WTC11 (cell line): ENCODE measurements around the gene TMEM151B. TPM values are rescaled to one million over a fixed set of nuclear protein-coding genes. Genes with fewer than 3 reads are reported as not detected.

Experiments used
- ATAC-seq: fragments of 200-7000 bp; cut with Tn5 transposase; 2 replicates; pipeline ENCODE4 v1.10.0; 2021; ENCODE audit warnings: mild to moderate bottlenecking, moderate library complexity
- CTCF ChIA-PET: fragments of 300-600 bp; sonication (Branson Sonifier 250); formaldehyde crosslinking; loops from one replicate; lab custom pipeline; 2021; ENCODE audit warnings: antibody characterized with exemption; lab: Charles Lee
- POLR2A ChIA-PET: fragments of 350-600 bp; sonication (Branson Sonifier 250); formaldehyde crosslinking; loops from one replicate; lab custom pipeline; 2021; ENCODE audit warnings: antibody characterized with exemption; lab: Charles Lee
- DNase-seq: peaks from one replicate; pipeline ENCODE4 v3.0.0; 2021; ENCODE audit warnings: low spot score
- H3K27ac Mint-ChIP-seq: 2 replicates; pipeline ENCODE4 v1.8.0; 2021; ENCODE audit warnings: mixed read lengths
- H3K27me3 Mint-ChIP-seq: 2 replicates; pipeline ENCODE4 v1.8.0; 2021; ENCODE audit warnings: low read depth, mild to moderate bottlenecking, moderate library complexity, mixed read lengths
- H3K36me3 Mint-ChIP-seq: 2 replicates; pipeline ENCODE4 v1.8.0; 2021; ENCODE audit warnings: mixed read lengths
- H3K4me1 Mint-ChIP-seq: 2 replicates; pipeline ENCODE4 v1.8.0; 2022; ENCODE audit warnings: mixed read lengths
- H3K4me3 Mint-ChIP-seq: 2 replicates; pipeline ENCODE4 v1.8.0; 2021; ENCODE audit warnings: mild to moderate bottlenecking, moderate library complexity, mixed read lengths
- H3K9me3 Mint-ChIP-seq: 2 replicates; pipeline ENCODE4 v1.8.0; 2021; ENCODE audit warnings: mixed read lengths
- CBFB ChIP-seq: sonication (generic); formaldehyde crosslinking; IDR thresholded peaks from 2 replicates; pipeline ENCODE4 v1.8.1; 2022; ENCODE audit warnings: mild to moderate bottlenecking, low read depth, missing genetic modification reagents
- CDX4 ChIP-seq: fragments of 250-450 bp; sonication (Bioruptor Pico); IDR thresholded peaks from 2 replicates; pipeline ENCODE4 v1.9.0; 2021; ENCODE audit warnings: moderate library complexity, mild to moderate bottlenecking, inconsistent platforms, borderline replicate concordance
- ERG ChIP-seq: fragments of 250-450 bp; sonication (Bioruptor Pico); IDR thresholded peaks from 2 replicates; pipeline ENCODE4 v1.8.0; 2021; ENCODE audit warnings: mild to moderate bottlenecking
- FOXJ3 ChIP-seq: sonication (generic); formaldehyde crosslinking; IDR thresholded peaks from 2 replicates; pipeline ENCODE4 v1.9.0; 2021; ENCODE audit warnings: missing genetic modification reagents, mild to moderate bottlenecking, borderline replicate concordance
- GTF2I ChIP-seq: fragments of 250-450 bp; sonication (Bioruptor Pico); conservative IDR thresholded peaks from 2 replicates; pipeline ENCODE4 v1.4.0; 2021; ENCODE audit warnings: mild to moderate bottlenecking
- JUN ChIP-seq: sonication (generic); formaldehyde crosslinking; IDR thresholded peaks from 2 replicates; pipeline ENCODE4 v1.8.0; 2023; ENCODE audit warnings: mild to moderate bottlenecking, missing genetic modification reagents
- KAT7 ChIP-seq: sonication (generic); formaldehyde crosslinking; IDR thresholded peaks from 2 replicates; pipeline ENCODE4 v1.8.1; 2023; ENCODE audit warnings: missing genetic modification reagents, mild to moderate bottlenecking, borderline replicate concordance
- MXD4 ChIP-seq: fragments of 250-450 bp; sonication (Bioruptor Pico); IDR thresholded peaks from 2 replicates; pipeline ENCODE4 v1.8.0; 2021; ENCODE audit warnings: mild to moderate bottlenecking, moderate library complexity, borderline replicate concordance
- NR2C2 ChIP-seq: sonication (generic); formaldehyde crosslinking; IDR thresholded peaks from 2 replicates; pipeline ENCODE4 v1.8.0; 2022; ENCODE audit warnings: mild to moderate bottlenecking, missing genetic modification reagents
- PRRX2 ChIP-seq: fragments of 250-450 bp; sonication (Bioruptor Pico); IDR thresholded peaks from 2 replicates; pipeline ENCODE4 v1.8.0; 2021; ENCODE audit warnings: mild to moderate bottlenecking
- TP53 ChIP-seq: sonication (generic); formaldehyde crosslinking; IDR thresholded peaks from 2 replicates; pipeline ENCODE4 v1.8.1; 2023; ENCODE audit warnings: mild to moderate bottlenecking, missing genetic modification reagents
- USF1 ChIP-seq: sonication (generic); formaldehyde crosslinking; IDR thresholded peaks from 2 replicates; pipeline ENCODE4 v1.8.0; 2022; ENCODE audit warnings: mild to moderate bottlenecking, missing genetic modification reagents
- ZBTB21 ChIP-seq: sonication (generic); formaldehyde crosslinking; IDR thresholded peaks from 2 replicates; pipeline ENCODE4 v1.8.1; 2023; ENCODE audit warnings: mild to moderate bottlenecking, missing genetic modification reagents, borderline replicate concordance
- ZBTB43 ChIP-seq: sonication (generic); formaldehyde crosslinking; IDR thresholded peaks from 2 replicates; pipeline ENCODE4 v1.8.1; 2023; ENCODE audit warnings: mild to moderate bottlenecking, missing genetic modification reagents
- ZNF121 ChIP-seq: sonication (generic); formaldehyde crosslinking; IDR thresholded peaks from 2 replicates; pipeline ENCODE4 v1.8.0; 2023; ENCODE audit warnings: missing genetic modification reagents
- ZNF263 ChIP-seq: sonication (generic); formaldehyde crosslinking; IDR thresholded peaks from 2 replicates; pipeline ENCODE4 v1.8.1; 2022; ENCODE audit warnings: low read depth, mild to moderate bottlenecking, moderate library complexity, missing genetic modification reagents
- ZNF423 ChIP-seq: fragments of 250-450 bp; sonication (Bioruptor Pico); IDR thresholded peaks from 2 replicates; pipeline ENCODE4 v2.1.2; 2022; ENCODE audit warnings: mild to moderate bottlenecking, moderate library complexity
- total RNA-seq: library from RNA; stranded (reverse); gene quantifications from 3 replicates; pipeline ENCODE4 v1.2.3, GENCODE V29; 2021
- TF ChIP-seq, protein P1 (sequence below): sonication (generic); formaldehyde crosslinking; IDR thresholded peaks from 2 replicates; pipeline ENCODE4 v1.8.1; 2023; ENCODE audit warnings: mild to moderate bottlenecking, missing genetic modification reagents
- TF ChIP-seq, protein P2 (sequence below): fragments of 250-450 bp; sonication (Bioruptor Pico); IDR thresholded peaks from 2 replicates; pipeline ENCODE4 v1.9.0; 2021; ENCODE audit warnings: mild to moderate bottlenecking, borderline replicate concordance
- TF ChIP-seq, protein P3 (sequence below): sonication (generic); formaldehyde crosslinking; IDR thresholded peaks from 2 replicates; pipeline ENCODE4 v1.8.1; 2022; ENCODE audit warnings: mild to moderate bottlenecking, missing genetic modification reagents, moderate library complexity, borderline replicate concordance

TMEM151B gene
- total RNA-seq, 1 experiment from 2014 or later, result 5.5 TPM

- TF ChIP-seq ZNF423 (CRISPR knock-in tag), result no peak
- TF ChIP-seq ZBTB21 (CRISPR knock-in tag), result no peak
- no peak for TF ChIP-seq USF1
- TF ChIP-seq KAT7 (CRISPR knock-in tag), result no peak
- TF ChIP-seq JUN (CRISPR knock-in tag), result no peak
- TF ChIP-seq MXD4 (CRISPR knock-in tag), result no peak
- no peak for TF ChIP-seq CDX4 (CRISPR knock-in tag)
- no peak for TF ChIP-seq ZBTB43 (CRISPR knock-in tag)
- TF ChIP-seq TP53, result no peak
- TF ChIP-seq, protein P1, sequence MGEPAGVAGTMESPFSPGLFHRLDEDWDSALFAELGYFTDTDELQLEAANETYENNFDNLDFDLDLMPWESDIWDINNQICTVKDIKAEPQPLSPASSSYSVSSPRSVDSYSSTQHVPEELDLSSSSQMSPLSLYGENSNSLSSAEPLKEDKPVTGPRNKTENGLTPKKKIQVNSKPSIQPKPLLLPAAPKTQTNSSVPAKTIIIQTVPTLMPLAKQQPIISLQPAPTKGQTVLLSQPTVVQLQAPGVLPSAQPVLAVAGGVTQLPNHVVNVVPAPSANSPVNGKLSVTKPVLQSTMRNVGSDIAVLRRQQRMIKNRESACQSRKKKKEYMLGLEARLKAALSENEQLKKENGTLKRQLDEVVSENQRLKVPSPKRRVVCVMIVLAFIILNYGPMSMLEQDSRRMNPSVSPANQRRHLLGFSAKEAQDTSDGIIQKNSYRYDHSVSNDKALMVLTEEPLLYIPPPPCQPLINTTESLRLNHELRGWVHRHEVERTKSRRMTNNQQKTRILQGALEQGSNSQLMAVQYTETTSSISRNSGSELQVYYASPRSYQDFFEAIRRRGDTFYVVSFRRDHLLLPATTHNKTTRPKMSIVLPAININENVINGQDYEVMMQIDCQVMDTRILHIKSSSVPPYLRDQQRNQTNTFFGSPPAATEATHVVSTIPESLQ (CRISPR knock-in tag), result no peak
- TF ChIP-seq PRRX2, result no peak
Observed at GRCh38 chr6:44278774-44279697, 8.8 kb downstream of the TMEM151B start (continued).

GRCh38 chr6:44284121-44284520 lies 13.9 kb downstream of the TMEM151B start:
- no peak for DNase-seq
- no peaks in the 10 kb centered on the region for H3K9me3 Mint-ChIP-seq
- no peaks in the 10 kb centered on the region for H3K36me3 Mint-ChIP-seq
- no peaks in the 10 kb centered on the region for H3K4me1 Mint-ChIP-seq
- POLR2A ChIA-PET, result no interaction called here
- peaks cover 60% of the 10 kb centered on the region for H3K27me3 Mint-ChIP-seq
- H3K4me3 Mint-ChIP-seq, result no peak overlapping the region
- H3K27ac Mint-ChIP-seq, result no peak overlapping the region
- no peak for ATAC-seq
- CTCF ChIA-PET, result interaction anchor here (1.0 to 1.5 kb wide), 4 partner anchors 14 to 29 kb away, joined by 3 to 4 read pairs (median 3); partner anchors contain the start of genes AARS2 and TMEM151B
- TF ChIP-seq CBFB (CRISPR knock-in tag) (no peak), GTF2I (CRISPR knock-in tag) (no peak), NR2C2 (CRISPR knock-in tag) (no peak), ZNF121 (CRISPR knock-in tag) (no peak), ZNF263 (CRISPR knock-in tag) (no peak), FOXJ3 (CRISPR knock-in tag) (no peak), ERG (no peak), ZBTB43 (CRISPR knock-in tag) (no peak)
- TF ChIP-seq, protein P2, sequence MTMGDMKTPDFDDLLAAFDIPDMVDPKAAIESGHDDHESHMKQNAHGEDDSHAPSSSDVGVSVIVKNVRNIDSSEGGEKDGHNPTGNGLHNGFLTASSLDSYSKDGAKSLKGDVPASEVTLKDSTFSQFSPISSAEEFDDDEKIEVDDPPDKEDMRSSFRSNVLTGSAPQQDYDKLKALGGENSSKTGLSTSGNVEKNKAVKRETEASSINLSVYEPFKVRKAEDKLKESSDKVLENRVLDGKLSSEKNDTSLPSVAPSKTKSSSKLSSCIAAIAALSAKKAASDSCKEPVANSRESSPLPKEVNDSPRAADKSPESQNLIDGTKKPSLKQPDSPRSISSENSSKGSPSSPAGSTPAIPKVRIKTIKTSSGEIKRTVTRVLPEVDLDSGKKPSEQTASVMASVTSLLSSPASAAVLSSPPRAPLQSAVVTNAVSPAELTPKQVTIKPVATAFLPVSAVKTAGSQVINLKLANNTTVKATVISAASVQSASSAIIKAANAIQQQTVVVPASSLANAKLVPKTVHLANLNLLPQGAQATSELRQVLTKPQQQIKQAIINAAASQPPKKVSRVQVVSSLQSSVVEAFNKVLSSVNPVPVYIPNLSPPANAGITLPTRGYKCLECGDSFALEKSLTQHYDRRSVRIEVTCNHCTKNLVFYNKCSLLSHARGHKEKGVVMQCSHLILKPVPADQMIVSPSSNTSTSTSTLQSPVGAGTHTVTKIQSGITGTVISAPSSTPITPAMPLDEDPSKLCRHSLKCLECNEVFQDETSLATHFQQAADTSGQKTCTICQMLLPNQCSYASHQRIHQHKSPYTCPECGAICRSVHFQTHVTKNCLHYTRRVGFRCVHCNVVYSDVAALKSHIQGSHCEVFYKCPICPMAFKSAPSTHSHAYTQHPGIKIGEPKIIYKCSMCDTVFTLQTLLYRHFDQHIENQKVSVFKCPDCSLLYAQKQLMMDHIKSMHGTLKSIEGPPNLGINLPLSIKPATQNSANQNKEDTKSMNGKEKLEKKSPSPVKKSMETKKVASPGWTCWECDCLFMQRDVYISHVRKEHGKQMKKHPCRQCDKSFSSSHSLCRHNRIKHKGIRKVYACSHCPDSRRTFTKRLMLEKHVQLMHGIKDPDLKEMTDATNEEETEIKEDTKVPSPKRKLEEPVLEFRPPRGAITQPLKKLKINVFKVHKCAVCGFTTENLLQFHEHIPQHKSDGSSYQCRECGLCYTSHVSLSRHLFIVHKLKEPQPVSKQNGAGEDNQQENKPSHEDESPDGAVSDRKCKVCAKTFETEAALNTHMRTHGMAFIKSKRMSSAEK (CRISPR knock-in tag), result no peak
- TF ChIP-seq, protein P3, sequence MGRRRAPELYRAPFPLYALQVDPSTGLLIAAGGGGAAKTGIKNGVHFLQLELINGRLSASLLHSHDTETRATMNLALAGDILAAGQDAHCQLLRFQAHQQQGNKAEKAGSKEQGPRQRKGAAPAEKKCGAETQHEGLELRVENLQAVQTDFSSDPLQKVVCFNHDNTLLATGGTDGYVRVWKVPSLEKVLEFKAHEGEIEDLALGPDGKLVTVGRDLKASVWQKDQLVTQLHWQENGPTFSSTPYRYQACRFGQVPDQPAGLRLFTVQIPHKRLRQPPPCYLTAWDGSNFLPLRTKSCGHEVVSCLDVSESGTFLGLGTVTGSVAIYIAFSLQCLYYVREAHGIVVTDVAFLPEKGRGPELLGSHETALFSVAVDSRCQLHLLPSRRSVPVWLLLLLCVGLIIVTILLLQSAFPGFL, result no peak
